Panc1 (cell line): ENCODE data around the gene ACOT2.
"Not testable (repeated sequence)": the region's sequence is repeated elsewhere in the genome, so short reads cannot be mapped to it uniquely, and the experiment has no call there.

ENCODE experiments used
- CTCF ChIP-seq: fragments of 450-650 bp; IDR thresholded peaks from 2 replicates; pipeline ENCODE4 v1.5.1; 2017; ENCODE audit warnings: mild to moderate bottlenecking
- POLR2AphosphoS5 ChIP-seq: IDR thresholded peaks from 2 replicates; pipeline ENCODE4 v1.6.1; 2012; ENCODE audit warnings: mild to moderate bottlenecking, low read depth, low read length, moderate library complexity

GRCh38 chr14:73574251-73574650, 5.2 kb downstream of the ACOT2 start:
- TF ChIP-seq POLR2AphosphoS5, CTCF: not testable (repeated sequence)
